ENCODE measurements around the gene NUP160. TPM values are rescaled to one million over a fixed set of nuclear protein-coding genes. Genes with fewer than 3 reads are reported as not detected.

The NUP160 gene
- total and polyA plus RNA-seq, 2 of the 8 experiments (the other 6 are each of a cell fraction or from before 2014, with no cell fraction given), result 44.6 to 100 TPM

DNA sequence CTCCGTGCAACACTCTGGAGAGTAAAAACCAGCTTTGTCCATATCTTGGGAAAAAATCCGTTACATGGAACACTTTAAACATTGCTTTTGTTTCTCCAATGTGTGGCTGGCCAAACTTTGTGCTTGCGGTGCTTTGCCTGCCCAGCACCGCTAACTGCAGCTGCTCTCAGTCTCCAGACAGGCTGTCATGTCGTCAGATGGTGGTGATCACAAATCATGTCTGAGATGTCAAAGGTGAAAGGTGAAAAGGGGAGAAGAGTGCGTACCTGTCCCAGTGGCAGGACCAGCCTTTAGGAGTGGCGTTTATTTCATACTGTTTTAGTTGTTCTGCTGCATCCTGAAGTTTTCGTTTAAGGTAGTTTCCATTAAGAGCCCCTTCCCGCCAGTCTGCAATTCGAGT is 115.9 kb downstream of the NUP160 start (continued):
- no peak for TF ChIP-seq TAF7 (optimal IDR thresholded peaks at IDR 0.05; ENCODE audit: borderline replicate concordance, low read depth, low read length)
- TF ChIP-seq FOSL1 (IDR thresholded peaks at IDR 0.05; ENCODE audit: insufficient read depth, low read depth, low read length), result no peak
- no peak for TF ChIP-seq KDM4A (IDR thresholded peaks at IDR 0.05; ENCODE audit: low read depth, low read length, severe bottlenecking)
- no peak for TF ChIP-seq ATF3 (IDR thresholded peaks at IDR 0.05; ENCODE audit: insufficient read depth, low read depth, low read length)
- TF ChIP-seq HDAC6 (IDR thresholded peaks at IDR 0.05; ENCODE audit: low read depth, low read length), result no peak
- TF ChIP-seq, protein P1, sequence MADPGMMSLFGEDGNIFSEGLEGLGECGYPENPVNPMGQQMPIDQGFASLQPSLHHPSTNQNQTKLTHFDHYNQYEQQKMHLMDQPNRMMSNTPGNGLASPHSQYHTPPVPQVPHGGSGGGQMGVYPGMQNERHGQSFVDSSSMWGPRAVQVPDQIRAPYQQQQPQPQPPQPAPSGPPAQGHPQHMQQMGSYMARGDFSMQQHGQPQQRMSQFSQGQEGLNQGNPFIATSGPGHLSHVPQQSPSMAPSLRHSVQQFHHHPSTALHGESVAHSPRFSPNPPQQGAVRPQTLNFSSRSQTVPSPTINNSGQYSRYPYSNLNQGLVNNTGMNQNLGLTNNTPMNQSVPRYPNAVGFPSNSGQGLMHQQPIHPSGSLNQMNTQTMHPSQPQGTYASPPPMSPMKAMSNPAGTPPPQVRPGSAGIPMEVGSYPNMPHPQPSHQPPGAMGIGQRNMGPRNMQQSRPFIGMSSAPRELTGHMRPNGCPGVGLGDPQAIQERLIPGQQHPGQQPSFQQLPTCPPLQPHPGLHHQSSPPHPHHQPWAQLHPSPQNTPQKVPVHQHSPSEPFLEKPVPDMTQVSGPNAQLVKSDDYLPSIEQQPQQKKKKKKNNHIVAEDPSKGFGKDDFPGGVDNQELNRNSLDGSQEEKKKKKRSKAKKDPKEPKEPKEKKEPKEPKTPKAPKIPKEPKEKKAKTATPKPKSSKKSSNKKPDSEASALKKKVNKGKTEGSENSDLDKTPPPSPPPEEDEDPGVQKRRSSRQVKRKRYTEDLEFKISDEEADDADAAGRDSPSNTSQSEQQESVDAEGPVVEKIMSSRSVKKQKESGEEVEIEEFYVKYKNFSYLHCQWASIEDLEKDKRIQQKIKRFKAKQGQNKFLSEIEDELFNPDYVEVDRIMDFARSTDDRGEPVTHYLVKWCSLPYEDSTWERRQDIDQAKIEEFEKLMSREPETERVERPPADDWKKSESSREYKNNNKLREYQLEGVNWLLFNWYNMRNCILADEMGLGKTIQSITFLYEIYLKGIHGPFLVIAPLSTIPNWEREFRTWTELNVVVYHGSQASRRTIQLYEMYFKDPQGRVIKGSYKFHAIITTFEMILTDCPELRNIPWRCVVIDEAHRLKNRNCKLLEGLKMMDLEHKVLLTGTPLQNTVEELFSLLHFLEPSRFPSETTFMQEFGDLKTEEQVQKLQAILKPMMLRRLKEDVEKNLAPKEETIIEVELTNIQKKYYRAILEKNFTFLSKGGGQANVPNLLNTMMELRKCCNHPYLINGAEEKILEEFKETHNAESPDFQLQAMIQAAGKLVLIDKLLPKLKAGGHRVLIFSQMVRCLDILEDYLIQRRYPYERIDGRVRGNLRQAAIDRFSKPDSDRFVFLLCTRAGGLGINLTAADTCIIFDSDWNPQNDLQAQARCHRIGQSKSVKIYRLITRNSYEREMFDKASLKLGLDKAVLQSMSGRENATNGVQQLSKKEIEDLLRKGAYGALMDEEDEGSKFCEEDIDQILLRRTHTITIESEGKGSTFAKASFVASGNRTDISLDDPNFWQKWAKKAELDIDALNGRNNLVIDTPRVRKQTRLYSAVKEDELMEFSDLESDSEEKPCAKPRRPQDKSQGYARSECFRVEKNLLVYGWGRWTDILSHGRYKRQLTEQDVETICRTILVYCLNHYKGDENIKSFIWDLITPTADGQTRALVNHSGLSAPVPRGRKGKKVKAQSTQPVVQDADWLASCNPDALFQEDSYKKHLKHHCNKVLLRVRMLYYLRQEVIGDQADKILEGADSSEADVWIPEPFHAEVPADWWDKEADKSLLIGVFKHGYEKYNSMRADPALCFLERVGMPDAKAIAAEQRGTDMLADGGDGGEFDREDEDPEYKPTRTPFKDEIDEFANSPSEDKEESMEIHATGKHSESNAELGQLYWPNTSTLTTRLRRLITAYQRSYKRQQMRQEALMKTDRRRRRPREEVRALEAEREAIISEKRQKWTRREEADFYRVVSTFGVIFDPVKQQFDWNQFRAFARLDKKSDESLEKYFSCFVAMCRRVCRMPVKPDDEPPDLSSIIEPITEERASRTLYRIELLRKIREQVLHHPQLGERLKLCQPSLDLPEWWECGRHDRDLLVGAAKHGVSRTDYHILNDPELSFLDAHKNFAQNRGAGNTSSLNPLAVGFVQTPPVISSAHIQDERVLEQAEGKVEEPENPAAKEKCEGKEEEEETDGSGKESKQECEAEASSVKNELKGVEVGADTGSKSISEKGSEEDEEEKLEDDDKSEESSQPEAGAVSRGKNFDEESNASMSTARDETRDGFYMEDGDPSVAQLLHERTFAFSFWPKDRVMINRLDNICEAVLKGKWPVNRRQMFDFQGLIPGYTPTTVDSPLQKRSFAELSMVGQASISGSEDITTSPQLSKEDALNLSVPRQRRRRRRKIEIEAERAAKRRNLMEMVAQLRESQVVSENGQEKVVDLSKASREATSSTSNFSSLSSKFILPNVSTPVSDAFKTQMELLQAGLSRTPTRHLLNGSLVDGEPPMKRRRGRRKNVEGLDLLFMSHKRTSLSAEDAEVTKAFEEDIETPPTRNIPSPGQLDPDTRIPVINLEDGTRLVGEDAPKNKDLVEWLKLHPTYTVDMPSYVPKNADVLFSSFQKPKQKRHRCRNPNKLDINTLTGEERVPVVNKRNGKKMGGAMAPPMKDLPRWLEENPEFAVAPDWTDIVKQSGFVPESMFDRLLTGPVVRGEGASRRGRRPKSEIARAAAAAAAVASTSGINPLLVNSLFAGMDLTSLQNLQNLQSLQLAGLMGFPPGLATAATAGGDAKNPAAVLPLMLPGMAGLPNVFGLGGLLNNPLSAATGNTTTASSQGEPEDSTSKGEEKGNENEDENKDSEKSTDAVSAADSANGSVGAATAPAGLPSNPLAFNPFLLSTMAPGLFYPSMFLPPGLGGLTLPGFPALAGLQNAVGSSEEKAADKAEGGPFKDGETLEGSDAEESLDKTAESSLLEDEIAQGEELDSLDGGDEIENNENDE (IDR thresholded peaks at IDR 0.05; ENCODE audit: insufficient replicate concordance, low read length), result no peak
